ENCODE results near the gene SV2C.
"Not testable (repeated sequence)": the region's sequence is repeated elsewhere in the genome, so short reads cannot be mapped to it uniquely, and the experiment has no call there.

The SV2C gene

GRCh38 chr5:76351577-76351976 lies 268.4 kb downstream of the SV2C start:
- no peak for DNase-seq

DNA sequence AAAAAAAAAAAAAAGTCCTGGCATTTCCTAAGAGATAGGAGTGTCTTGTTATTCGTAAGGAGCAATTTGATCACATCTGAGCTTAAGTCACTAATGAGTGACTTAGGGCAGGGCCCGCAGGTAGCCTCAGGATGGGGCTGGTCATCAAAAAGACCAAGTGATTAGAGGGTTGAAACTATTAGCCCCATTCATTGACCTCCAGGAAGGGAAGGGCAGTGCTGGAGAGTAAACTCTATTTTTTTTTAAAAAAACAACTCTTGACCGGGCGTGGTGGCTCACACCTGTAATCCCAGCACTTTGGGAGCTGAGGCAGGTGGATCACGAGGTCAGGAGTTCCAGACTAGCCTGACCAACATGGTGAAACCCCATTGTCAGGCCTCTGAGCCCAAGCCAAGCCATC lies 273.7 kb downstream of the SV2C start:
- DNase-seq: no peak

DNA sequence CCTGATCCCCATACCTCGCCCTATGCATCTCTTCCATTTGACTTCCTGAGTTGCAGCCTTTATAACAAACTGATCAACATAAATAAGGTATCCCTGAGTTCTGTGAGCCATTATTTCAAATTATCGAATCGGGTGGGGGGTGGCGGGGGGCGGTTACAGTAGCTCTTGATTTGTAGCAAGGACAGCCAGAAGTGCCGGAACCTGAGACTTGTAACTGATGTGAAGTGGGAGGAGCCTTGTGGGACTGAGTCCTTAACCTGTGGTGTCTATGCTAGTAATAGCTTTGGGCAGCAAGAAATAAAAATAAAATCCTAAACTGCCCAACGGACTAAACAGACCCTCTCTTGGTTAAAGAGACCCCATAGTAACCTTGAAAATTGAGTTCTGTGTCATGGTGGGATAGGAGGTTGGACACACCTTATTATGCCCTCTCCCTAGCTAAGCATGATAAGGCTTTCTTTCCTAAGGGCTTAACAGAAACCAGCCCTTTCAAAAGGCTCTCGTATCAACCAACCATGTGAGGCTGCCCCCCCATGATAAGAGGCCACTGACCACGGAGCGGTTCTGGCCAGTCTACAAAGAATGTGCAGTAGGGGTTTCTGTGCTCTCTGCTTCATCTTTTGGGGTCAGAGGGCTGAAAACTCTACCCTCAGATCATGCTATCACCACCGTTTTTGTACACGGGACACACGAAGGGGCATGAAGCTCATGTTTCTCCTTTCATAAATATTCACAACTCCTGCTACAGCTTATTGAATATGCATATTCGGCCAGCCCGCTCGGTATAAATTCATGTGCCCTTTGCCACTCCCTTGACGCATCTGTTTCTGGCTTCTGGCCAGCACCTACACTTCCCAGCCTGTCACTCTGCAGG lies 280.4 kb downstream of the SV2C start:
- peak; percentile 53 for DNase-seq

- no peak for DNase-seq
Measured at GRCh38 chr5:76364226-76364589, 281.0 kb downstream of the SV2C start.

- no peak for DNase-seq
Measured at GRCh38 chr5:76365561-76365960, 282.4 kb downstream of the SV2C start.

GRCh38 chr5:76366596-76366995 lies 283.4 kb downstream of the SV2C start:
- DNase-seq: no peak

- DNase-seq: no peak
Measured at GRCh38 chr5:76367623-76368371, 284.6 kb downstream of the SV2C start.

- no peak for DNase-seq
Measured at GRCh38 chr5:76368941-76369340, 285.8 kb downstream of the SV2C start.

GRCh38 chr5:76369668-76370067 lies 286.5 kb downstream of the SV2C start:
- not testable (repeated sequence) for DNase-seq

GRCh38 chr5:76371960-76372322 lies 288.8 kb downstream of the SV2C start:
- DNase-seq: no peak

- DNase-seq: no peak
Measured at GRCh38 chr5:76372323-76373054, 289.3 kb downstream of the SV2C start.

DNA sequence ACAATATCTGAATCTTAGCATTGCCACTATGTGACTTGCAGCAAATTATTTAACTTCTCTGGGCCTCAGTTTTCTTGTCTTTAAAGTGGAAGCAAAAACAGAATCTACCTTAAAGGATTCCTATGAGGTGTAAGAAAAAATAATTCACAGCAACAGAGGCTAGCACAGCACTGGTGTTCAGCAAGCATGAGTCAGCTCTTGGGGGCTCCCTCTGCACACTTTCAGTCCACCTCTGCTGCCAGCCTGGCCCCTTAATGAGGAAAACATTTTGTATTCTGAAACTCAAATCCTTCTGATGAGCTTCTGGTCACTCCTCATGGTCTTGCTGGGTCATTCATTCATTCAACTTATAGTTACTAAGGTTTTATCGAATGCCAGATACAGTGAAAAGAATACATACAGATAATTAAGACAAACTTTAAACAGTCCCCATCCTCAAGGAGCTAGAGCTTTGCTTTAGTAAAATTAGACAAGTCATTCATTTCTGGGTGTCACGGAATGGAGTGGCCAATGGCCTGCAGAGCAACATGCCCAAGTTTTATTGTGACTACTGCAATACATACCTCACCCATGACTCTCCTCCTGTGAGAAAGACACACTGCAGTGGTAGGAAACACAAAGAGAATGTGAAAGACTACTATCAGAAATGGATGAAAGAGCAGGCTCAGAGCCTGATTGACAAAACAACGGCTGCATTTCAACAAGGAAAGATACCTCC lies 293.1 kb downstream of the SV2C start:
- DNase-seq: no peak

- DNase-seq: no peak
Measured at GRCh38 chr5:76376866-76377230, 293.7 kb downstream of the SV2C start.

DNA sequence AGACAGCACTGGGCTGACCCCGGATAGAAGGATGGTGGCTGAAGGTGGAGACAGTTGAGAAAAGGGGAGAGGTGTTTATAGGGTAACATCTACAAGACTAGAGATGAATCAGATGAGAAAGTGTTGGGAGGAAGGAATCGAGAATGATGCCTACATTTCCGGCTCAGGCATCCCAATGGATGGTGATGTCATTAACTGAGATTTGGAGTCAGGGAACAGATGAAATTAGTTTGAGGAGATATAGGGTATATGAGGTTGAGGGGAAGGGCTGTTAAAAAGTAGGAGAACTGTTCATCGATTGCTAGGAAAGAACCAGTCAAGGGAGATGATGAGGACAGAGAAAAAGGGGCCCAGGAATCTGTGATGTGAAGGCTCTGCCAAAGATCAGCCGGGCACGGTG lies 295.2 kb downstream of the SV2C start:
- DNase-seq: no peak

- DNase-seq: no peak
Measured at GRCh38 chr5:76379316-76379715, 296.1 kb downstream of the SV2C start.

GRCh38 chr5:76379855-76380254 lies 296.7 kb downstream of the SV2C start:
- no peak for DNase-seq

DNA sequence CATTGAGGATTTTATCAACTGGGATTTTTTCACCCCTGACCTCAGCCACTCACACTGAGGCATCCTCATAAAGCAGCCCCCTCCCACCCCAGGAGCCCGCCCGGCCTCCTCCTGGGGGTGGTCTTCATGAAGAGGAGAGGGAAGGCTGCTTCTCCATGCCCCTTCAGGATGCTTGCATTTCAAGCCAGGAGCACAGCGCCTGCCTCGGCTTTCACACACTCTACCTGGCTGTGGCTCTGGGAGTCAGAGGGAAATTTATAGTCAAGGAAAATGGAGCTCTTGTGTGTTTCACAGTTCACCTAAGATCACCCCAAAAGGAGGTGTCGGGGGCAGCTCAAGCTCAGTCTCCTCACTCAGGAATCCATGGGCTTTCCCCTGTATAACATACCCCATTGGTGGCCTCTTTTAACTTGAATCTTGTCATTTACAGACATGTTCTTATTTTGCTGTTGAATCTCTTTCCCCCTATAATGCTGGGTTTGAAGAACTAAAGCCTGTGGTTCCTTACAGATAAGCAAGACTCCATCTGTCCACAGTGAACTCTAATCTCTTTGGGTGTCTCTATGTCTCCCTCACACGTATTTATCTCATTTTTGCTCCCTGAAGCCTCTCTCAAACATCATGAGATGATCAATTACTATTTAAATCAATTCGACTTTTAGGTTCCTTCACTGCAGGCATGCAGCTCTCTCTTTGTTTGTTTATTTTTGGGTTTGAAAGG lies 297.3 kb downstream of the SV2C start:
- DNase-seq: no peak

GRCh38 chr5:76383126-76383832 lies 300.1 kb downstream of the SV2C start:
- DNase-seq: no peak

GRCh38 chr5:76384189-76384588 lies 301.0 kb downstream of the SV2C start:
- no peak for DNase-seq

DNA sequence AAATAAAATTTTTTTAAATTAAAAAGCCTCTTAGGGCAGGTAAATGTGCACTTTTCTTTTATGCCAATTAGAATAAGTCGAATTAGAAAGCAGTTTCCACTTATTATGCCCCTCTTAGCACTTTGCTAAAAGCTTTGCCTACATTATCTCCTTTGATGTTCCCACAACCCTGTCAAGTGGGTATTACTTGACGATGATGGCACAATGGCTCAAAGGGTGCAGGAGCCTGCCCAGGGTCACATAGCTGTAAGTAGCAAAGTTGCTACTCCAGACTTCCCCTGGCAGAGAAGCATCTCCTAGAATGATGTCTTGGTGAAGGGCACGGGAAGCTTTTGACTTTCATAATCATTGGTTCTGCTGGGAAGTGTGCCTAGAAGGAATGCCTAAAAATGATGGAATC lies 301.5 kb downstream of the SV2C start:
- DNase-seq: no peak

- no peak for DNase-seq
Measured at GRCh38 chr5:76385540-76385939, 302.4 kb downstream of the SV2C start.

GRCh38 chr5:76386360-76386759 lies 303.2 kb downstream of the SV2C start:
- no peak for DNase-seq

All from femur (tissue), 1 donor.